Calu3 (cell line): ENCODE results near the gene CARD14. TPM values are rescaled to one million over a fixed set of nuclear protein-coding genes. Genes with fewer than 3 reads are reported as not detected.

Experiments used
- BruUV-seq: library from RNA; stranded (reverse); fragments of 400-500 nt; replicated peaks from 2 replicates; lab custom pipeline; 2021; lab: Mats Ljungman, UMichigan
- CTCF ChIA-PET: fragments of 300-600 bp; sonication (Branson Sonifier 250); formaldehyde crosslinking; loops from one replicate; lab custom pipeline; 2022; ENCODE audit warnings: antibody characterized with exemption; lab: Charles Lee
- DNase-seq: peaks from one replicate; pipeline ENCODE4 v3.0.0; 2022
- H3K27ac Mint-ChIP-seq: one replicate; pipeline ENCODE4 v1.8.0; 2022; ENCODE audit warnings: mixed read lengths; ENCODE audit not compliant: unreplicated experiment
- H3K27me3 Mint-ChIP-seq: one replicate; pipeline ENCODE4 v1.8.0; 2022; ENCODE audit warnings: mixed read lengths; ENCODE audit not compliant: unreplicated experiment
- H3K36me3 Mint-ChIP-seq: one replicate; pipeline ENCODE4 v1.8.0; 2022; ENCODE audit warnings: mild to moderate bottlenecking, moderate library complexity, mixed read lengths; ENCODE audit not compliant: insufficient read depth, unreplicated experiment
- H3K4me1 Mint-ChIP-seq: one replicate; pipeline ENCODE4 v1.8.0; 2022; ENCODE audit warnings: mild to moderate bottlenecking, low read depth, mixed read lengths; ENCODE audit not compliant: unreplicated experiment
- H3K4me3 Mint-ChIP-seq: one replicate; pipeline ENCODE4 v1.8.0; 2022; ENCODE audit warnings: mild to moderate bottlenecking, low read depth, moderate library complexity, mixed read lengths; ENCODE audit not compliant: unreplicated experiment
- H3K9me3 Mint-ChIP-seq: one replicate; pipeline ENCODE4 v1.8.0; 2022; ENCODE audit warnings: low read depth, mixed read lengths; ENCODE audit not compliant: unreplicated experiment
- CTCF ChIP-seq: fragments of 200-600 bp; IDR thresholded peaks from one replicate; pipeline ENCODE4 v1.8.0; 2022; ENCODE audit warnings: antibody characterized with exemption; ENCODE audit not compliant: unreplicated experiment
- intact Hi-C: fragments of 100-400 bp; cut with micrococcal nuclease; formaldehyde crosslinking; loops from one replicate; pipeline ENCODE4 v1.10.0; 2022; ENCODE audit not compliant: unreplicated experiment
- total RNA-seq: library from RNA; stranded (reverse); gene quantifications from 2 replicates; pipeline ENCODE4 v1.2.3, GENCODE V29; 2022

The CARD14 gene
- total RNA-seq, 1 experiment from 2014 or later: 7.4 TPM

- Mint-ChIP-seq H3K4me1 (peaks cover 1% of the 10 kb centered on the region), H3K4me3 (no peak overlapping the region), H3K36me3 (peaks cover 12% of the 10 kb centered on the region), H3K27ac (no peak overlapping the region), H3K9me3 (no peaks in the 10 kb centered on the region), H3K27me3 (no peaks in the 10 kb centered on the region)
- TF ChIP-seq CTCF: no peak
- CTCF ChIA-PET: no interaction called here
- BruUV-seq: no TSS peak
- no peak for DNase-seq
- intact Hi-C loops: no loop called here
Measured at GRCh38 chr17:80213643-80213975, 43.8 kb downstream of the CARD14 start.

- intact Hi-C loops: no loop called here
- H3K36me3 Mint-ChIP-seq: peaks cover 16% of the 10 kb centered on the region
- H3K27ac Mint-ChIP-seq: no peak overlapping the region
- H3K4me1 Mint-ChIP-seq: peaks cover 7% of the 10 kb centered on the region
- no peak for DNase-seq
- CTCF ChIA-PET: interaction anchor here (0.6 kb wide), 1 partner anchor 49 kb away, joined by 3 read pairs; no protein-coding TSS in a partner anchor
- no TSS peak for BruUV-seq
- no peaks in the 10 kb centered on the region for H3K27me3 Mint-ChIP-seq
- H3K9me3 Mint-ChIP-seq: no peaks in the 10 kb centered on the region
- no peak overlapping the region for H3K4me3 Mint-ChIP-seq
- no peak for TF ChIP-seq CTCF
Measured at GRCh38 chr17:80214012-80214877, 44.4 kb downstream of the CARD14 start.

- intact Hi-C loops: loop anchor here (5.0 kb wide), 1 partner anchor 37 kb away; no protein-coding TSS in a partner anchor
- no peak for DNase-seq
- BruUV-seq: no TSS peak
- Mint-ChIP-seq H3K36me3 (peaks cover 16% of the 10 kb centered on the region), H3K27ac (no peak overlapping the region), H3K9me3 (no peaks in the 10 kb centered on the region), H3K4me1 (peaks cover 13% of the 10 kb centered on the region), H3K27me3 (no peaks in the 10 kb centered on the region), H3K4me3 (no peak overlapping the region)
- TF ChIP-seq CTCF: no peak
- CTCF ChIA-PET: interaction anchor here (0.6 kb wide), 1 partner anchor 50 kb away, joined by 3 read pairs; no protein-coding TSS in a partner anchor
Measured at GRCh38 chr17:80214878-80215210, 45.0 kb downstream of the CARD14 start.

GRCh38 chr17:80216473-80217456 lies 46.9 kb downstream of the CARD14 start:
- no peak overlapping the region for H3K27ac Mint-ChIP-seq
- peaks cover 17% of the 10 kb centered on the region for H3K36me3 Mint-ChIP-seq
- CTCF ChIA-PET: no interaction called here
- H3K9me3 Mint-ChIP-seq: no peaks in the 10 kb centered on the region
- H3K4me3 Mint-ChIP-seq: no peak overlapping the region
- H3K4me1 Mint-ChIP-seq: peaks cover 13% of the 10 kb centered on the region
- no peak for DNase-seq
- no peaks in the 10 kb centered on the region for H3K27me3 Mint-ChIP-seq
- no peak for TF ChIP-seq CTCF
- intact Hi-C loops: loop anchor here (5.0 kb wide), 1 partner anchor 36 kb away; no protein-coding TSS in a partner anchor
- BruUV-seq: no TSS peak
